Stimulated activated CD4-positive, alpha-beta T cell treated with anti-CD3 and anti-CD28 coated beads, Interleukin-12 subunit alpha, Interleukin-12 subunit beta, amount 100 ng/mL, for 48 hours (primary cell): ENCODE measurements around the gene FLII.
A peak's percentile ranks its signal among the peaks of the same experiment; 100 is the strongest.
"Not testable (repeated sequence)": the region's sequence is repeated elsewhere in the genome, so short reads cannot be mapped to it uniquely, and the experiment has no call there.

ENCODE experiments used
- DNase-seq, 3 donors: peaks; one replicate each; pipeline ENCODE4 v3.0.0-alpha.2; 2020; ENCODE audit warnings: low read depth in 2 of 3, low spot score in 1 of 3

FLII gene

DNA sequence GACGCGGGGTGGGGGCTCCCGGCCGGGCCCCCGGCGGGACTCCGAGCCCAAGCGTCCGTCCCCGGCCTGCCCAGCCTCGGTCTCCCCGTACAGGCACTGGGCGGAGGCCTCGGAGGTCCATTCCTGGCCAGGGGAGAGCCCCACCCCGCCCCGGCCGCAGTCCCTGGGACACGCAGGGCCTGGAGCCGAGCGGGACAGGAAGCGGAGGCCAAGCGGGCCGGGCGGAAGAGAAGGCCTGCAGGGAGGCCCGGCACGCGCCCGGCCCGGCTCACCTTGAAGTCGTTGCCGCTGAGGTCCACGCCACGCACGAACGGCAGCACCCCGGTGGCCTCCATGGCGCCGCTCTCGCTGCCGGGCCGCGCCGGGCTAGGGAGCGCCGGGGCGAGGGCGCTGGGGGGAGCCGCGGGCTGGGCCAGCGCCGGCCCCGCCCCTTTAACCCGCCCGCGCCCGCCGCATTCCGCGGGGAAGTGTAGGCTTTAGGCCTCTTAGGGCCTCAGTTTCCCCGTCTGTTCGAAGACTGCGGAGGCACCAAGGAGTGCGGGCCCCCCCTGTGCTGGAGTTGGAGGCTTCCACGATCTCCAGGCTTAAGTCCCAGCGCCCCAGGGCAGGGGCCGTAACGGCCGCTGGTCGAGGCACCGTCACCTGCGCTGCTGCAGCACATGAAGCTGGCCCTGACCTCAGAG lies at the start of gene FLII:
FLII (minus strand) TSS at position 383 of the 683 bp plus-strand sequence; CDS start at position 335, 48 bp downstream.
- DNase-seq = peak; percentile 22 to 41 (median 34)

- not testable (repeated sequence) for DNase-seq
Observed at GRCh38 chr17:18303206-18303605, 44.7 kb upstream of the FLII start.

DNA sequence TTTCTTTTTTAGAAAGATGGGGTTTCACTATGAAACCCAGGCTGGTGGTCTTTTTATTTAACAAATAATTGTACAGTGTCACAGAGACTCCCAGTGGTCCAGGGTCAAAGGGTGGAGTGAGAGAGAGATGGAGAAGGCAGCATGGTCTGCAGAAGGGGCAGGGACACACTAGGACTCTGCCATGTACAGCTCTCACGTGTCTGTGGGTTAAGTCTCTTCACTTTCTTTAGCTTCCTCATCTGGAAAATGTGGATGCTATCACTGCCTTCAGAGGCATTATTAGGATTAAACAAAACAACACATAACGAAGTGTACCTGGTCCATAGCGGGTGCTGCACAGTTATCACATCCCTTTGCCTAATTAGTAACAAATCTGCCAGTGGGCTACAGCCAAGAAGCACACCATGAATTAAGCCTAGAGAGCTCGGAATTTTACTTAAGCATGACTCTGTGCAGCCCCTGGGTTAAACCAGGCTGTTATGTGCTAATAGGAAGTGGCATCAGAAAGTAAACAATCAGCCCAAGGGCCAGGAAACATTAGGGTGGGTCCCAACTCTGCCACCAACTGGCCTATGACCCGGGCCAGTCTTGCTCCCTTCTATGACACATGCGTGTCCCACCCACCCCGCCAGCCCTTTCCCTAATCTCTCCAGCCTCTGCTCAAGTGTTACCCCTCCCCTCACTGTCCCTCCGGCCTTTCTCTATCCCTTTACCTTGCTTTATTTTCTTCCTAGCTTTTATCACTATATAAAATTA lies 42.4 kb upstream of the FLII start:
- no peak for DNase-seq

DNA sequence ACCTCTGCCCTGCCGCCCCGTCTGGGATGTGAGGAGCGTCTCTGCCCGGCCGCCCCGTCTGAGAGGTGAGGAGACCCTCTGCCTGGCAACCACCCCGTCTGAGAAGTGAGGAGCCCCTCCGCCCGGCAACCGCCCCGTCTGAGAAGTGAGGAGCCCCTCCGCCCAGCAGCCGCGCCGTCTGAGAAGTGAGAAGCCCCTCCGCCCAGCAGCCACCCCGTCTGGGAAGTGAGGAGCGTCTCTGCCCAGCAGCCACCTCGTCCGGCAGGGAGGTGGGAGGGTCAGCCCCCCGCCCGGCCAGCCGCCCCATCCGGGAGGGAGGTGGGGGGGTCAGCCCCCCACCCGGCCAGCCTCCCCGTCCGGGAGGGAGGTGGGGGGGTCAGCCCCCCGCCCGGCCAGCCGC lies 39.5 kb upstream of the FLII start:
- DNase-seq = not testable (repeated sequence)

DNA sequence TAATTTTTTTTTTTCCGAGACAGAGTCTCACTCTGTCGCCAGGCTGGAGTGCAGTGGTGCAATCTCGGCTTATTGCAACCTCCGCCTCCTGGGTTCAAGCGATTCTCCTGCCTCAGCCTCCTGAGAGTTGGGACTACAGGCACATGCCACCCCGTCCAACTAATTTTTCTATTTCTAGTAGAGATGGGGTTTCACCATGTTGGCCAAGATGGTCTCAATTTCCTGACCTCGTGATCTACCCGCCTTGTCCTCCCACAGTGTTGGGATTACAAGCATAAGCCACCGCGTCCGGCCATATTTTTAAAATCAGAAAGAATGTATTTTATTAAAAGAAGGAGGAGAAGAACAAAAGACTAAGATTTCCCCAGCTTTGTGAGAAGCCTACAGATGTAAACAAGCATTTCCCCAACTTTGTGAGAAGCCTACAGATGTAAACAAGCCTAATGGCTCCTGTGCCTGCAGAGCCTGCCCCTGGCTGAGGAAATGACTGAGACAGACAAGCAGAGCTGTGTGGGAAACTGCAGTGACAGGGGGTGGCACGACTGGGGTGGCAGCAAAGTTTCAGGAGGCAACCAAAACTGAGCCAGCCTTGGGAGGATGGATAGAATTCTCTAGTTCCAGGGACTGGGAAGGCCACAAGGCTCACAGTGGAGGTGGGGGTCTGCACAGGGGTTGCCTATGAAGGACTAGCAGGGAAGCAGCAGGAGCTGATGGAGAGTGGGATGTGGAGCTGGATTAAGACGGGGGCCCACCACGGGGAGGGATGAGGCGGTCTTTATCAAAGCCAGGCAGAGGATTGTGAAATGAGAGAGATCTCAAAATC lies 33.4 kb upstream of the FLII start:
- no peak for DNase-seq

- no peak for DNase-seq
Observed at GRCh38 chr17:18285296-18285695, 26.8 kb upstream of the FLII start.

DNA sequence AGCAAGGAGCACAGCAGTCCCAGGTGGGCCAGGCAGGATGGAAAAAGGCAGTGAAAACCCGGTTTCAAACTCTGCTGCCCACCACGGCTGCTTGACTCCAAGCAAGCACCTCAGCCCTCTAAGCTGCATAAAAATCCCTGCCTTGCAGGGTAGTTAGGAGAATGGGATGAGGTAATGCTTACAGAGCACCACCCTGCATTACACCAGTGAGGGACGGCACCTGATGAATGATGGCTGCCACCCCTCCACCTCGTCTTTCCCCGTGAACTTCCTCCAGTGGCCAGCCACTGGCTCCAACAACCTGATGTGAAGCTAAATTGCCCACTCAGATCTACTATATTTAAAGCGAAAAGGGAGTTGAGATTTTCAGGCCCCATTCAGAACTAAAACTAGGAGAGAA lies 23.2 kb upstream of the FLII start:
- no peak for DNase-seq

GRCh38 chr17:18280766-18281371 lies 22.3 kb upstream of the FLII start:
- no peak for DNase-seq

DNA sequence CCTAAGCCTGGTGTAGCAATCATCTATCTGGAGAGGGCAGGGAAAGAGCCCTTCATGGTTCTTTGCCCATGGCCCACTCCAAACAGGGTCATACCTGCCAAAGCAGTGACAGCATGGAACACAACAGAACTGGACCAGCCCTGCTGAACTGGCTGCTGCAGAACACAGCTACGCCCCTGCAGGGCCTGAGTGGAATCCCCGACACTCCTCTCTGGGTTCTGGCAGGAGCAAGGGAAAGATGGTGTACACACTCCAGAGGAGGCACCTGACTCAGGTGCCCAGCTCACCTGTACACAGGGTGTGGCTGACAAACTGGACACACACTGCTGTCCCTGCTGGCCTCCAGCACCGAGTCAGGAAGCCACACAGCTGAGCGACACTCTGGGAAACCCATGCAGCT lies 21.7 kb upstream of the FLII start:
- DNase-seq = no peak

DNA sequence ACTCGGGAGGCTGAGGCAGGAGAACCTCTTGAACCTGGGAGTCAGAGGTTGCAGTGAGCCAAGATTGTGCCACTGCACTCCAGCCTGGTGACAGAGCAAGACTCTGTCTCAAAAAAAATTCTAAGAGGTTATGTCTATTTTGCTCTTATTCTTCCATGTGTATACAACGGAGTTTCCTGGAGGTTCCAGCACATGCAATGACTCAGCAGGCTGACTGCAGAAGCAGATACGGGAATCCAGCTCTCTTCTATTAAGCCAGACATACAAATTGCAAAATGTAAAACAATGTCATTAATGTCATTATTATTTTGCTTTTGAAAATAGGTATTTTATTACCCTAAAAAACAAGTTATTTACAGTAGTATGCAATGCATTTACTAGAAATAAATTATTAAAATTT lies 20.3 kb upstream of the FLII start:
- no peak for DNase-seq

DNA sequence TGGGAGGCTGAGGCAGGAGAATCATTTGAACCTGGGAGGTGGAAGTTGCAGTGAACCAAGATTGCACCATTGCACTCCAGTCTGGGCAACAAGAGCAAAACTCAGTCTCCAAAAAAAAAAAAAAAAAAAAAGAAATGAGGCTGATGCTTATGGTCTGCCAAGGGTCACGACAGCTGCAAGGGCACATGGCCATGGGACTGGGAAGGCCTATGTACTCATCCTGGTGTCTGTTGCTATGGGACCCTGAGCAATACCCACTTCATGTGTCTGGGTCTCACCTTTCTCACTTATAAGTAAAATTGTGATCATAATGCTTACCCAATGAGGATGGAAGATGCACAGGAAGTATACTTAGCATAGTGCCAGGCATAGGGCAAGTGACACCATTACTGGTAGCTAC lies 18.5 kb upstream of the FLII start:
- no peak for DNase-seq

DNA sequence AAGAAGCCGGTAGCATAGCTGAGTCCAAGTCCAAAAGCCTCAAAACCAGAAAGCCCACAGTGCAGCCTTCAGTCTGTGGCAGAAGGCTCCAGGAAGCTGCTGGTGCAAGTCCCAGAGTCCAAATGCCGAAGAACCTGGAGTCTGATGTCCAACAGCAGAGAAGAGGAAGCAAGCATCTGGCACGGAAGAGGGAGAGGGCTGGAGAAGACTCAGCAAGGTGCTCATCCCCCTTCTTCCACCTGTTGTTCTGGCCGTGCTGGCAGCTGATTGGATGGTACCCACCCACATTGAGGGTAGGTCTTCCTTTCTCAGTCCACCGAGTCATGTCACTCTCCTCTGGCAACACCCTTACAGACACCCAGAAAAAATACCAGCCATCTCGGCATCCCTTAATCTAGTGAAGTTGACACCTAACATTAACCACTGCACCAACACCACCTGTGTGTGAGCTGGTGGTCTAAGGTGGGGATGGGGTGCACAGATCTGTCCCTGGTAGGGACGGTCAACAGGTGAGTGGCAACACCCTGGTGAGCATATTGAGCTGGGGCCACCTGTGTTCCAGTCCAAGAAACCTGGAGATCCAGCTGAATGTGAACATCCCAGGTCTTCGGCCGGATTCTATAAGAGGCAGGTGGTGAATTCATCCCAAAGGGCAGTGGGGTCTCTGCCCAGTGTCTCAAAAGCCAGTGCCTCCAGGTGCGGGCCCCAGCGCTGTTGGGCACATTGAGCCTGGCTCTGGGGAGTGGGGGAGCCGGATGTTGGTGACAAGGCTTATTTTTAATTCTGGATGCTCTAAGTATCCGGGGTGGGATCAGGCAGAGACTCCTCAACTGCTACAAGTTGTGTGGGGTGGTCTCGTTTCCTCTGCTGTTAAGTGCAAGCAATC lies 11.8 kb upstream of the FLII start:
- no peak for DNase-seq

DNA sequence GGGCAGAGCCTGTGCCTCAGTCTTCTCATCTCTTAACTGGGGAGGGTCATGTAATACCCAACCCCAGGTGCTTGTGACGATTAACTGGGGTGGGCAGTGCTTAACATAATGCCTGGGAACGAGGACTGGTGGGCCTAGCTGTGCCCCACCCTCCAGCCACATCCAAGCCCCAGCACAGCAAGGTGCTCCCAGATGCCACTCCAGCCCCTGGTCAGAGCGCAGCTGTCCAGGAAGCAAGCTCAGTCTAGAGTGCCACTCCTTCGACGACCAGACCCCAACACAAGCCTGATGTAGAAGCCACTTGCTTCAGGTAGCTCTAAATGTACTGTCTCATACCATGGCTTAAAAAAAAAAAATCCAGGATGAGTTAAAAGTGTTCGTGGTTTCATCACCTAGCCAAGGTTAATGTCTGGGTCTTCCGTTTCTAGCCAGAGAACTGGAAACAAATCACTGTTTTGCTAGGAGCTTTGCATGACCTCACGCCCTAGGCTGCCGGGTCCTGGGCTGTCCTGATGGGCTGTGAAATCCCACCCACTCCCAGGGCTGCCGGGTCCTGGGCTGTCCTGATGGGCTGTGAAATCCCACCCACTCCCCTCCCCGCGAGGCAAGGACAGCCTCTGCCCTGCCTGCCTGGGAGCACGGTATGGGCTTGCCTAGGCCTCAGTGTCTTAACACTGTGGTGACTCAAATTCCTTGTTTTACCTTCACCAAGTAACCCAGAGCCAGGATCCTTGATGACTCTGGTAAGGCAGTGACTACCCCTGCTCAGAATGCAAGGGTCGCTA lies 9.6 kb upstream of the FLII start:
- no peak for DNase-seq

- no peak for DNase-seq
Observed at GRCh38 chr17:18267366-18267765, 8.8 kb upstream of the FLII start.

GRCh38 chr17:18263885-18264682 lies 5.5 kb upstream of the FLII start:
- no peak for DNase-seq

DNA sequence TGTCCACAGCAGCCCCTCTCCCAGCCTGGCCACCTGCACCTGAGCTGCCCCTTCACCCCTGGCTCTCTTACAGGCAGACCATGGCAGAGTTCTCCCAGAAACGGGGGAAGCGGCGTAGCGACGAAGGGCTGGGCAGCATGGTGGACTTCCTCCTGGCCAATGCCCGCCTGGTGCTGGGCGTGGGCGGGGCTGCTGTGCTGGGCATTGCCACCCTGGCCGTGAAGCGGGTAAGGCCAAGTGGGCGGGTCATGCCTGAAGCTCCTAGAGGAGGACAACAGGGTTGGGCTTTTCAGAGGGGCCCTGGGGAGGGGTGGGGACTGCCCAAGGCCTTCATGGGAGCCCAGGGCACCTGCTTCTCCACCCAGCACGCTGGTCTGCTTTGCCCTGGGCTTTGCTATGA lies 4.1 kb upstream of the FLII start:
- DNase-seq = no peak

DNA sequence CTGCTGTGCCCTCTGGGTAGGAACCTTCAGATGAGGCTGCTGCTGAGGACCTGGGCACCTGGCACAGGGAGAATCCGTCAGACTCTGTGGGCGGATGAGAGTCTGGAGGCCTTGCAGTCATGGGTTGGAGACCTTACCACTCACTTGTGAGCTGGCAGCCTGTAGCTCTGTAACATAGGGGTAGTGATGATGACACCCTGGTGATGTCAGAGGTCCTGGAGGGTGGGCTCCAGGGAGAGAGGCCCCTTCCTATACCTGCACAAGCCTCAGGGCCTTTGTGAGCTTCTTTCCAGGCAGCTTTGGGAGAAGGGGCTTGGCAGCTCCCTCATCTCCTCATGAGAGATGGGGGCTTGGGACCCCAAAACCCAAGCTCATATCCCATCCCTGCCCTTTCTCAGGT lies 3.6 kb upstream of the FLII start:
- DNase-seq = no peak

- DNase-seq = no peak
Observed at GRCh38 chr17:18261659-18262058, 3.1 kb upstream of the FLII start.

- DNase-seq = peak; percentile 13 to 26 (median 25)
Observed at GRCh38 chr17:18261146-18261515, 2.6 kb upstream of the FLII start.
